Measurements from ENCODE around the gene TTC12. TPM values are rescaled to one million over a fixed set of nuclear protein-coding genes. Genes with fewer than 3 reads are reported as not detected.

Gene TTC12
- total RNA-seq, 4 donors from 2014 or later: 2.2 to 14.7 (median 10.8) TPM

GRCh38 chr11:113274713-113275582 lies 39.4 kb upstream of the TTC12 start:
- no peak for TF ChIP-seq POLR2A (IDR thresholded peaks at IDR 0.05)
- TF ChIP-seq CTCF (IDR thresholded peaks at IDR 0.05): no peak
- no peak for DNase-seq
- H3K4me1 ChIP-seq: no peaks in the 10 kb centered on the region
- H3K4me3 ChIP-seq: no peak overlapping the region
- H3K27ac ChIP-seq: no peak overlapping the region
- no peaks in the 10 kb centered on the region for H3K9me3 ChIP-seq
- WGBS, 2 donors: 76 to 82% methylated on average over 6 to 13 of the region's 19 CpGs
- no peaks in the 10 kb centered on the region for H3K27me3 ChIP-seq
- H3K36me3 ChIP-seq: no peaks in the 10 kb centered on the region
- intact Hi-C loops (cut with DNase I): no loop called here

DNA sequence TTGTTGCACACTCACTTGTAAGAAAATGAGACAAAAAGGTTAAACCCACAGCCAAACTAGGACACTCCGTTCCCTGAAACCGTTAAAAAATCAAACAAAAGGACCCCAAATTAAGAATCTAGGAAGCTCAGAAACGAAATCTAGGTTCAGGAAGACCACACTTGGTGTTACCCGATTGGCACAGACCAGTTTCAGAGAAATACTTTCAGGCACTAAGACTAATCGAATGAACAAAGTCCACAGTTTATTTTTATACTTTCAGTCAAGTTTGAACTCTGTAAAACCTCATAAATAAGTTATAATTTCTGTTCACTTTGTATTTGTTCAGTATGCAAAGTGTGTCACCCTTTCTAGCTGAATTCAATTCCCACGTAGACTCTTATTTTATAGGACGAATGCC lies 38.8 kb upstream of the TTC12 start:
- Histone ChIP-seq H3K9me3 (no peaks in the 10 kb centered on the region), H3K27me3 (no peaks in the 10 kb centered on the region), H3K36me3 (no peaks in the 10 kb centered on the region), H3K27ac (no peak overlapping the region), H3K4me1 (no peaks in the 10 kb centered on the region), H3K4me3 (no peak overlapping the region)
- TF ChIP-seq CTCF (IDR thresholded peaks at IDR 0.05) (no peak), POLR2A (IDR thresholded peaks at IDR 0.05) (no peak)
- intact Hi-C loops (cut with DNase I): no loop called here
- no peak for DNase-seq
- WGBS, 2 donors: 69 to 76% methylated on average over 7 of the region's 7 CpGs

GRCh38 chr11:113276466-113276865 lies 37.9 kb upstream of the TTC12 start:
- no peaks in the 10 kb centered on the region for H3K4me1 ChIP-seq
- H3K4me3 ChIP-seq: no peak overlapping the region
- H3K9me3 ChIP-seq: no peaks in the 10 kb centered on the region
- 82 to 84% methylated on average over 2 of the region's 2 CpGs for WGBS, 2 donors
- no peak for TF ChIP-seq CTCF (IDR thresholded peaks at IDR 0.05)
- TF ChIP-seq POLR2A (IDR thresholded peaks at IDR 0.05): no peak
- no peak overlapping the region for H3K27ac ChIP-seq
- no peaks in the 10 kb centered on the region for H3K27me3 ChIP-seq
- DNase-seq: no peak
- intact Hi-C loops (cut with DNase I): no loop called here
- no peaks in the 10 kb centered on the region for H3K36me3 ChIP-seq

DNA sequence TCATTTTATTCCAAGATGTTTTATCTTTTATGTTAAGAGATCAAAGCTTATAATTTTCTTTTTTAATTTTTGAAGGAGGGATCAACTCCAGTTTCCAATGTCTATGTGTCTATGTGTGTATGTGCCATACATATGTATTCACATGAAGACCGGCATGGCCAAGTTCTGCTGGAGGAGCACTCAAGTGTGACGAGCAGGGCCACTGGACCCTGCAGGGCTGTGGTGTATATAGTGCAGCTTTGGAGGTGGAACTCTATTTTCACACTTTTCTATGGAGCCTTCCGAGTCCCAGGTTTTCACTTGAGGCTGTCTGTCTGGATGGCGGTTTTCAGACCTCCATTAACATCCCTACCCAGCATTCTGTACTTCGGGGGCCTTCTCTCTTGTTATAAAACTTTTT lies 36.5 kb upstream of the TTC12 start:
- 84 to 91% methylated on average over 5 of the region's 5 CpGs for WGBS, 2 donors
- TF ChIP-seq POLR2A (IDR thresholded peaks at IDR 0.05): no peak
- TF ChIP-seq CTCF (IDR thresholded peaks at IDR 0.05): no peak
- no peaks in the 10 kb centered on the region for H3K36me3 ChIP-seq
- H3K9me3 ChIP-seq: no peaks in the 10 kb centered on the region
- no peaks in the 10 kb centered on the region for H3K27me3 ChIP-seq
- intact Hi-C loops (cut with DNase I): no loop called here
- no peak for DNase-seq
- no peak overlapping the region for H3K4me3 ChIP-seq
- no peaks in the 10 kb centered on the region for H3K4me1 ChIP-seq
- H3K27ac ChIP-seq: no peak overlapping the region

- intact Hi-C loops (cut with DNase I): no loop called here
- Histone ChIP-seq H3K36me3 (no peaks in the 10 kb centered on the region), H3K27me3 (no peaks in the 10 kb centered on the region), H3K4me1 (no peaks in the 10 kb centered on the region), H3K27ac (no peak overlapping the region), H3K4me3 (no peak overlapping the region), H3K9me3 (no peaks in the 10 kb centered on the region)
- TF ChIP-seq CTCF (IDR thresholded peaks at IDR 0.05) (no peak), POLR2A (IDR thresholded peaks at IDR 0.05) (no peak)
- 88 to 89% methylated on average over 9 of the region's 9 CpGs for WGBS, 2 donors
- DNase-seq: no peak
Measured at GRCh38 chr11:113278481-113278880, 35.9 kb upstream of the TTC12 start.

All from esophagus squamous epithelium (tissue), 5 donors.